Measurements from ENCODE around the gene ARID5B. TPM values are rescaled to one million over a fixed set of nuclear protein-coding genes. Genes with fewer than 3 reads are reported as not detected.

The ARID5B gene
- total RNA-seq, 1 donor from 2014 or later: 29.8 TPM

DNA sequence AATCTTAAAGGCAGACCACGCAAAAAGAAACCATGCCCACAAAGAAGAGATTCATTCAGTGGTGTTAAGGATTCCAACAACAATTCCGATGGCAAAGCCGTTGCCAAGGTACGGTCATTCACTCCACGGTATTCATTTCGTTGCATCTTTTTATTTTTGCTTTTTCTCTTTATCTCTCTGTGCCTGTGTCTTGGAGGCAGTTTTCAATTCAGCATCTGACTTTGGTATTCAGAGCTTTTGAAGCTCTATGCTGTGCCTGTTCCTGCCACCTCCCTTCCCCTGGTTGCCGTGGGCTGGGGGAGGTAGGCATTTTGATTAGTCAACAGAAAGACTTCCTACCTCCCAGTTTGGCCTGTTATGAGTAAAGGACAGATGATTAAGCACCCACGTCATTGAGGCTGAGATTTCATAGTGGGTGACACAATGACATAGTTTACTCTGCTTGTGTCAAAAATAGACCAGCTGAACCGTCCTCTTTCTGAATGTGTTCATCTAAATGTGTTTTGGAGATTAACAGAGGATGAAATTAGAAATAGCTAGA, 149.5 kb downstream of the ARID5B start:
- Histone ChIP-seq H3K27me3 (ENCODE audit: low read depth) (no peaks in the 10 kb centered on the region), H3K36me3 (peaks cover 14% of the 10 kb centered on the region), H3K4me3 (peak overlapping the region; percentile 50), H3K27ac (peak overlapping the region; percentile 87), H3K4me1 (peaks cover 79% of the 10 kb centered on the region), H3K9me3 (no peaks in the 10 kb centered on the region)
- DNase-seq (peak; percentile 53), ATAC-seq (peak; percentile 68 to 72)
- TF ChIP-seq, protein P1, sequence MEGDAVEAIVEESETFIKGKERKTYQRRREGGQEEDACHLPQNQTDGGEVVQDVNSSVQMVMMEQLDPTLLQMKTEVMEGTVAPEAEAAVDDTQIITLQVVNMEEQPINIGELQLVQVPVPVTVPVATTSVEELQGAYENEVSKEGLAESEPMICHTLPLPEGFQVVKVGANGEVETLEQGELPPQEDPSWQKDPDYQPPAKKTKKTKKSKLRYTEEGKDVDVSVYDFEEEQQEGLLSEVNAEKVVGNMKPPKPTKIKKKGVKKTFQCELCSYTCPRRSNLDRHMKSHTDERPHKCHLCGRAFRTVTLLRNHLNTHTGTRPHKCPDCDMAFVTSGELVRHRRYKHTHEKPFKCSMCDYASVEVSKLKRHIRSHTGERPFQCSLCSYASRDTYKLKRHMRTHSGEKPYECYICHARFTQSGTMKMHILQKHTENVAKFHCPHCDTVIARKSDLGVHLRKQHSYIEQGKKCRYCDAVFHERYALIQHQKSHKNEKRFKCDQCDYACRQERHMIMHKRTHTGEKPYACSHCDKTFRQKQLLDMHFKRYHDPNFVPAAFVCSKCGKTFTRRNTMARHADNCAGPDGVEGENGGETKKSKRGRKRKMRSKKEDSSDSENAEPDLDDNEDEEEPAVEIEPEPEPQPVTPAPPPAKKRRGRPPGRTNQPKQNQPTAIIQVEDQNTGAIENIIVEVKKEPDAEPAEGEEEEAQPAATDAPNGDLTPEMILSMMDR (IDR thresholded peaks at IDR 0.05): no peak
- intact Hi-C loops (cut with DNase I): no loop called here

DNA sequence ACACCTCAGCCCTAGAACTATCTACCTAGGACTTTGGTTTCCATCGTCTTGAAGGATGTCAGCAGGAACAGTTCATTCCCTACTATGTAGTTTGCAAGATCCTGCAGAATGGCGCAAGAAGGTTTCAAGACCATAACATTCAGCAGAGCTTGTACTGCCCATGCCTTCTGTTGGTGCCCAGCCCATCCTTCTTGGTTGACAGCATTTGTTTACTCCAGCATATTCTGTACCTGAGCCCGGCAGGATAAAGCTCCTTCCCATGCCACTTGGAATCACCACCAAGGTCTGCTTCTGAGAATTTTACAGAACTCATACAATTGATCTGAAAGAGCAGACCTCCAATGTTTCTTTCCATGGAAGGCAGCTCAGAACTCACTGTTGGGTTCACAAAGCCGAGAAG, 150.8 kb downstream of the ARID5B start:
- intact Hi-C loops (cut with DNase I): no loop called here
- peaks cover 74% of the 10 kb centered on the region for H3K4me1 ChIP-seq

DNA sequence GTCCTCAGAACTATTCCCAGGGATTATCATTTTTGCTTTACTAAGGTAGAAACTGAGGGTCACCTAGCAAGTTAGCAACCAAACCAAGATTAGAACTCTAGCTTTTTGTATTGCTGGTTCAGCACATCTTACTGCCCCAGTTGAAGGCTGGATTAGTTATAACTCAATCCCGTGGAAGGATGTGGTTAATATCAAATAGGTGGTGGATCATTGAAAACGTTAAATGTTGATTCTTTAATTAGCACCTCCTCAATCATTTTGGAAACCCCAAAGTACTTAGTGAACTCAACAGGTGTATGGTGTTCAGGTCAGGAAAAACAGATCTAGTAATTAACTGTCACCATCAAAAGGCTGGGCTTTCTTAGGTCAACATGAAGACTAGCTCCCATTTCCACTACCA, 152.4 kb downstream of the ARID5B start:
- H3K27ac ChIP-seq: peak overlapping the region; percentile 48
- H3K9me3 ChIP-seq: no peaks in the 10 kb centered on the region
- intact Hi-C loops (cut with DNase I): no loop called here
- peak overlapping the region; percentile 0 for H3K4me3 ChIP-seq
- ATAC-seq (no peak), DNase-seq (no peak)
- peaks cover 20% of the 10 kb centered on the region for H3K36me3 ChIP-seq
- H3K4me1 ChIP-seq: peaks cover 74% of the 10 kb centered on the region
- TF ChIP-seq, protein P1 (IDR thresholded peaks at IDR 0.05): no peak
- H3K27me3 ChIP-seq (ENCODE audit: low read depth): no peaks in the 10 kb centered on the region

More for the DNA sequence above, 150.8 kb downstream of the ARID5B start:
- Histone ChIP-seq H3K27me3 (ENCODE audit: low read depth) (no peaks in the 10 kb centered on the region), H3K36me3 (peaks cover 14% of the 10 kb centered on the region), H3K9me3 (no peaks in the 10 kb centered on the region), H3K27ac (no peak overlapping the region), H3K4me3 (no peak overlapping the region)
- TF ChIP-seq, protein P1 (IDR thresholded peaks at IDR 0.05): no peak
- no peak for DNase-seq
- no peak for ATAC-seq

DNA sequence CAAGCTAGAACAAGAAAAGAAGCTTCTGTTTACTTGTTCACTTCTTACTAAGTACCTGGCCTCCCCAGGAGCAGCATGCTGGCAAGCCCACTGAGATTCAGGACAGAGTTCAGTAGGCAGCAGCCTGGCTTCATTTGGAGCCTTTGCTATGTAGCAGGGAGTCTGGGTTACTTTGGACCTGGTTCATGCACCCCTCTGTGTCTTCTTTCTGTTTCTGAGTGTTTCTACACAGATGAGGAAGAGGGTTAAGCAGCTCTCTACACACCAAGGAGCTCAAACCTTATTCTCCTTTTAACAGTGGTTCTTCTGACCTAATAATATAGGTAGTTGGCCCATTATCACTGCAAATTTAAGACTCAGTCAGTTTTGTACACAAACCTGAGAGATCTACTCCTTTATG, 152.9 kb downstream of the ARID5B start:
- H3K4me3 ChIP-seq: no peak overlapping the region
- peaks cover 77% of the 10 kb centered on the region for H3K4me1 ChIP-seq

DNA sequence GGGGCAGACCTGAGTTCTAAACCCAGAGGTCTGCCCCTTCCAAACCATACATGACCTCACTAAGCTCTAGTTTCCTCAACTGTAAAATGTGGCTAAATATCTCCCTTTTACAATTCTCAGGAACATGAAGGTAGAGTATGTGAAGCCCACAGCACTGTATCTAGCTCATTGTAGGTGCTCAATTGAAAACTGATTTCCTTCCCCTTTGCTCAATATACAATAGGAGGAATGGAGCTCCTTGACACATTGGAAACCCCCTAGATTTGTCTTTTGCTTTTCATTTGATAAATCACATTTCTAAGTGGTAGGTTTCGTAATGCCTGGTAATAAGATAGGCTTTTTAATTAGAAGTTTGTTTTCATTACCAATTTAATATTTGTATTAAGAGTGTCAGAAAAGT, 153.3 kb downstream of the ARID5B start:
- TF ChIP-seq, protein P1 (IDR thresholded peaks at IDR 0.05): no peak
- H3K27ac ChIP-seq: no peak overlapping the region
- ATAC-seq: no peak
- no peaks in the 10 kb centered on the region for H3K27me3 ChIP-seq (ENCODE audit: low read depth)
- no peak overlapping the region for H3K4me3 ChIP-seq
- H3K4me1 ChIP-seq: peaks cover 81% of the 10 kb centered on the region
- DNase-seq: no peak
- no peaks in the 10 kb centered on the region for H3K9me3 ChIP-seq
- H3K36me3 ChIP-seq: peaks cover 28% of the 10 kb centered on the region
- intact Hi-C loops (cut with DNase I): no loop called here

More for the DNA sequence above, 152.9 kb downstream of the ARID5B start:
- DNase-seq: no peak
- Histone ChIP-seq H3K9me3 (no peaks in the 10 kb centered on the region), H3K27ac (peak overlapping the region; percentile 48), H3K36me3 (peaks cover 24% of the 10 kb centered on the region), H3K27me3 (ENCODE audit: low read depth) (no peaks in the 10 kb centered on the region)
- intact Hi-C loops (cut with DNase I): no loop called here
- no peak for ATAC-seq
- TF ChIP-seq, protein P1 (IDR thresholded peaks at IDR 0.05): no peak
